B cell (primary cell): ENCODE data around the gene SPACA5. TPM values are rescaled to one million over a fixed set of nuclear protein-coding genes. Genes with fewer than 3 reads are reported as not detected.

ENCODE experiments used
- ATAC-seq: fragments of 200-7000 bp; cut with Tn5 transposase; one replicate; pipeline ENCODE4 v1.10.0; 2021; ENCODE audit warnings: low read depth, mild to moderate bottlenecking, moderate number of reproducible peaks, moderate library complexity
- CTCF ChIA-PET: fragments of 350-600 bp; sonication (Branson Sonifier 250); formaldehyde crosslinking; loops from one replicate; lab custom pipeline; 2021; ENCODE audit warnings: antibody characterized with exemption, inconsistent platforms; lab: Charles Lee
- POLR2A ChIA-PET: fragments of 350-600 bp; sonication (Branson Sonifier 250); formaldehyde crosslinking; loops from one replicate; lab custom pipeline; 2021; ENCODE audit warnings: antibody characterized with exemption; lab: Charles Lee
- DNase-seq: peaks from one replicate; pipeline ENCODE4 v3.0.0; 2013
- H2AFZ ChIP-seq: 2 replicates; pipeline ENCODE4 v1.6.1; 2012; ENCODE audit warnings: mild to moderate bottlenecking, low read depth, low read length; ENCODE audit not compliant: insufficient read depth, poor library complexity, severe bottlenecking
- H3K27ac ChIP-seq, 2 donors: 1 replicate in 1 of 2; 2 replicates in 1 of 2; pipeline ENCODE4 v1.5.1; 2012 to 2013; ENCODE audit warnings: low read length in 2 of 2, mild to moderate bottlenecking in 2 of 2, moderate library complexity in 1 of 2
- H3K27me3 ChIP-seq, 4 experiments: fragments of 200-600 bp in 1 of 4; sonication (generic) in 1 of 4; replicated peaks in 1 of 4; 1 replicate in 2 of 4; 2 replicates in 2 of 4; pipeline versions ENCODE4 v1.6.1 to v1.7.0; 2013 to 2016; ENCODE audit warnings: low read length in 3 of 4, mild to moderate bottlenecking in 2 of 4, mixed read lengths in 1 of 4, moderate library complexity in 1 of 4; ENCODE audit not compliant: insufficient read depth in 4 of 4, control insufficient read depth in 3 of 4; ENCODE audit errors: control extremely low read depth in 1 of 4
- H3K36me3 ChIP-seq, 2 experiments: replicated peaks in 1 of 2; 1 replicate in 1 of 2; 2 replicates in 1 of 2; pipeline versions ENCODE4 v1.6.1 to v1.7.1; 2013; ENCODE audit warnings: low read length in 1 of 2; ENCODE audit not compliant: insufficient read depth in 2 of 2, control insufficient read depth in 1 of 2; ENCODE audit errors: control extremely low read depth in 1 of 2, extremely low read depth in 1 of 2
- H3K4me1 ChIP-seq, 2 donors: fragments of 200-600 bp in 1 of 2; sonication (generic) in 1 of 2; 1 replicate in 1 of 2; 2 replicates in 1 of 2; pipeline versions ENCODE4 v1.5.1 to v1.6.1; 2013 to 2017; ENCODE audit warnings: low read length in 2 of 2; ENCODE audit not compliant: control insufficient read depth in 2 of 2, insufficient read depth in 2 of 2
- H3K4me2 ChIP-seq: replicated peaks from 2 replicates; pipeline ENCODE3; 2012; ENCODE audit warnings: mild to moderate bottlenecking, low read depth, low read length; ENCODE audit not compliant: poor library complexity, severe bottlenecking
- H3K4me3 ChIP-seq, 5 experiments: fragments of 200-600 bp in 1 of 5; sonication (generic) in 1 of 5; 1 replicate in 3 of 5; 2 replicates in 2 of 5; pipeline versions ENCODE4 v1.5.1 to v1.7.0; 2011 to 2016; ENCODE audit warnings: low read length in 4 of 5, mild to moderate bottlenecking in 4 of 5, low read depth in 2 of 5, control low read depth in 1 of 5, moderate library complexity in 1 of 5; ENCODE audit not compliant: insufficient read depth in 1 of 5; ENCODE audit errors: control extremely low read depth in 1 of 5, extremely low read depth in 1 of 5
- H3K79me2 ChIP-seq: fragments of 200-600 bp; sonication (generic); one replicate; pipeline ENCODE4 v1.6.0; 2016; ENCODE audit warnings: low read length; ENCODE audit not compliant: control insufficient read depth, insufficient read depth
- H3K9ac ChIP-seq: fragments of 200-600 bp; sonication (generic); 2 replicates; pipeline ENCODE4 v1.6.1; 2017; ENCODE audit warnings: mild to moderate bottlenecking, low read length, moderate library complexity
- H3K9me3 ChIP-seq, 3 donors: one replicate each; pipeline versions ENCODE4 v1.6.1 to v1.7.1; 2013; ENCODE audit warnings: low read length in 2 of 3; ENCODE audit not compliant: control insufficient read depth in 2 of 3, insufficient read depth in 1 of 3; ENCODE audit errors: control extremely low read depth in 1 of 3
- H4K20me1 ChIP-seq: 2 replicates; pipeline ENCODE4 v1.6.0; 2012; ENCODE audit warnings: mild to moderate bottlenecking, low read length; ENCODE audit not compliant: insufficient read depth, control insufficient read depth, poor library complexity, severe bottlenecking
- H3K27ac Mint-ChIP-seq: one replicate; pipeline ENCODE4 v1.8.0; 2021; ENCODE audit warnings: mixed read lengths
- H3K27me3 Mint-ChIP-seq: one replicate; pipeline ENCODE4 v1.8.0; 2021; ENCODE audit warnings: mixed read lengths
- H3K4me1 Mint-ChIP-seq: one replicate; pipeline ENCODE4 v1.8.0; 2021; ENCODE audit warnings: mixed read lengths
- H3K4me3 Mint-ChIP-seq: one replicate; pipeline ENCODE4 v1.8.0; 2021; ENCODE audit warnings: mixed read lengths
- H3K9me3 Mint-ChIP-seq: one replicate; pipeline ENCODE4 v1.8.0; 2022; ENCODE audit warnings: mixed read lengths; ENCODE audit not compliant: insufficient read depth
- EZH2 ChIP-seq: IDR thresholded peaks from 2 replicates; pipeline ENCODE4 v1.6.1; 2012; ENCODE audit warnings: borderline replicate concordance, low read depth, mild to moderate bottlenecking, moderate library complexity, low read length; ENCODE audit not compliant: insufficient read depth, poor library complexity, severe bottlenecking
- WGBS: methylation state at CpG from one replicate; pipeline ENCODE4 v1.1.5; 2013; ENCODE audit warnings: missing lambda C conversion rate; ENCODE audit not compliant: insufficient coverage; 5-methylcytosine and 5-hydroxymethylcytosine counted together
- intact Hi-C: fragments of 100-400 bp; cut with micrococcal nuclease; formaldehyde crosslinking; loops from one replicate; pipeline ENCODE4 v1.10.0; 2022
- polyA plus RNA-seq: library from polyadenylated mRNA; depleted of rRNA; stranded (reverse); fragments of >200 nt; gene quantifications from 2 replicates; pipeline ENCODE4 v1.2.3, GENCODE V29; 2012
- total RNA-seq, 2 donors: library from RNA; stranded (reverse); fragments of 120-200 nt in 1 of 2; gene quantifications; 1 replicate in 1 of 2; 2 replicates in 1 of 2; pipeline versions ENCODE4 v1.2.3 to v1.2.4, GENCODE V29; 2013 to 2022
- TF ChIP-seq, protein P1 (sequence below): fragments of 200-600 bp; IDR thresholded peaks from one replicate; pipeline ENCODE4 v1.8.0; 2022; ENCODE audit warnings: antibody characterized with exemption, mild to moderate bottlenecking

Gene SPACA5
- total and polyA plus RNA-seq, 2 donors (not counting 1 experiment from before 2014, with no cell fraction given), result not detected

DNA sequence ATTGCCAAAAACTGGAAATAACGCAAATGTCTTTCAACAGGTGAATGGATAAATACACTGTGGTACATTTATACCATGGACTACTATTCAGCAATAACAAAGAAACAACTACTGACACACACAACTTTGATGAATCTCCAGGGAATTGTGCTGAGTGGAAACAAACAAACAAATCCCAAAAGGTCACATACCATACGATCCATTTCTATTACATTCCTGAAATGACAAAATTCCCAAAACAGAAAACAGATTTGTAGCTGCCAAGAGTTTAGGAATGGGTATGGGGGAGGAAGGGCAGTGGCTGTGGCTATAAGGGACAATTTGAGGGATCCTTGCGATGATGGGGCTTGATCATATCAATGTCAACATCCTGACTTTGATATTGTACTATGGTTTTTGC, 5.5 kb upstream of the SPACA5 start:
- Histone ChIP-seq H3K79me2 (peaks cover 29% of the 10 kb centered on the region), H3K36me3 (peaks cover 4 to 9% of the 10 kb centered on the region in 2 experiments), H3K9ac (no peak overlapping the region), H2AFZ (no peak overlapping the region), H3K4me3 (no peak overlapping the region), H4K20me1 (no peaks in the 10 kb centered on the region), H3K27ac (no peak overlapping the region), H3K4me1 (peaks cover 3 to 7% of the 10 kb centered on the region in 2 donors), H3K27me3 (no peaks in the 10 kb centered on the region), H3K4me2 (no peak overlapping the region), H3K9me3 (no peaks in the 10 kb centered on the region)
- WGBS, result 100% methylated on average over 1 of the region's 3 CpGs
- Mint-ChIP-seq H3K4me3 (peak overlapping the region; percentile 30), H3K27me3 (no peaks in the 10 kb centered on the region), H3K9me3 (no peaks in the 10 kb centered on the region), H3K27ac (no peak overlapping the region), H3K4me1 (peaks cover 30% of the 10 kb centered on the region)
- CTCF ChIA-PET, result no interaction called here
- intact Hi-C loops, result no loop called here
- POLR2A ChIA-PET, result no interaction called here
- no peak for DNase-seq
- TF ChIP-seq, protein P1, sequence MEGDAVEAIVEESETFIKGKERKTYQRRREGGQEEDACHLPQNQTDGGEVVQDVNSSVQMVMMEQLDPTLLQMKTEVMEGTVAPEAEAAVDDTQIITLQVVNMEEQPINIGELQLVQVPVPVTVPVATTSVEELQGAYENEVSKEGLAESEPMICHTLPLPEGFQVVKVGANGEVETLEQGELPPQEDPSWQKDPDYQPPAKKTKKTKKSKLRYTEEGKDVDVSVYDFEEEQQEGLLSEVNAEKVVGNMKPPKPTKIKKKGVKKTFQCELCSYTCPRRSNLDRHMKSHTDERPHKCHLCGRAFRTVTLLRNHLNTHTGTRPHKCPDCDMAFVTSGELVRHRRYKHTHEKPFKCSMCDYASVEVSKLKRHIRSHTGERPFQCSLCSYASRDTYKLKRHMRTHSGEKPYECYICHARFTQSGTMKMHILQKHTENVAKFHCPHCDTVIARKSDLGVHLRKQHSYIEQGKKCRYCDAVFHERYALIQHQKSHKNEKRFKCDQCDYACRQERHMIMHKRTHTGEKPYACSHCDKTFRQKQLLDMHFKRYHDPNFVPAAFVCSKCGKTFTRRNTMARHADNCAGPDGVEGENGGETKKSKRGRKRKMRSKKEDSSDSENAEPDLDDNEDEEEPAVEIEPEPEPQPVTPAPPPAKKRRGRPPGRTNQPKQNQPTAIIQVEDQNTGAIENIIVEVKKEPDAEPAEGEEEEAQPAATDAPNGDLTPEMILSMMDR, result no peak
- TF ChIP-seq EZH2, result no peak
- no peak for ATAC-seq

DNA sequence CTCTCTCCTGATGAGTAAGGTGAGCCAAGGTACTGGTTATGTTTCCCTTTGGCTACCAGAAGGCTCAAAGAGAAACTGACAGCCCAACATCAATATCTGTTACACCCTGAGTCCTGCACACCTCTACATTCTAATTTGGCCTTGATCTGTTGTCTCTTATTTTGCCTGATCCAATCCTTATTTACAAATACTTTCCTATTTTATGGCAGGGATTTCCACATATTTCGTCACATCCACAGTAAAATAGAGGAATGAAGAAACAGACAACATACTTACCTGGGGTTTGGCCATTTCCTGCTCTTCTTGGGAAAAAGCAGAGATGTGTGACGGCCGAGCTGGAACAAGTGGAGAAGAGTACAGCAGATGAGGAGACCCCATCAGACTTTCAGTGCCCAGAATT, 4.5 kb upstream of the SPACA5 start:
- ChIA-PET POLR2A (no interaction called here), CTCF (no interaction called here)
- WGBS, result no CpG with 5 or more reads among the region's 3 CpGs
- H3K4me3 ChIP-seq, result no peak overlapping the region
- no peak overlapping the region for H2AFZ ChIP-seq
- no peaks in the 10 kb centered on the region for H3K27me3 Mint-ChIP-seq
- no peaks in the 10 kb centered on the region for H3K27me3 ChIP-seq
- H4K20me1 ChIP-seq, result no peaks in the 10 kb centered on the region
- no peaks in the 10 kb centered on the region for H3K9me3 ChIP-seq
- H3K4me3 Mint-ChIP-seq, result peak overlapping the region; percentile 45
- no peak for ATAC-seq
- intact Hi-C loops, result no loop called here
- TF ChIP-seq, protein P1, result no peak
- no peak for TF ChIP-seq EZH2
- no peaks in the 10 kb centered on the region for H3K9me3 Mint-ChIP-seq
- peaks cover 2 to 3% of the 10 kb centered on the region in 2 experiments for H3K36me3 ChIP-seq
- H3K79me2 ChIP-seq, result peaks cover 29% of the 10 kb centered on the region
- no peak for DNase-seq
- H3K9ac ChIP-seq, result no peak overlapping the region
- peak overlapping the region; percentile 81 for H3K4me2 ChIP-seq
- H3K4me1 Mint-ChIP-seq, result peaks cover 30% of the 10 kb centered on the region
- peak overlapping the region in 1 of 2 donors; percentile 32 for H3K27ac ChIP-seq
- H3K27ac Mint-ChIP-seq, result peak overlapping the region; percentile 32
- H3K4me1 ChIP-seq, result peaks cover 3 to 7% of the 10 kb centered on the region in 2 donors
